ENCODE results near the gene SMYD1. TPM values are rescaled to one million over a fixed set of nuclear protein-coding genes. Genes with fewer than 3 reads are reported as not detected.

SMYD1 gene
- total RNA-seq, 2 donors from 2014 or later: not detected

- H3K36me3 ChIP-seq: no peaks in the 10 kb centered on the region
- H3K9me3 ChIP-seq: no peaks in the 10 kb centered on the region
- no peak overlapping the region for H3K27ac ChIP-seq
- no peak overlapping the region for H3K4me3 ChIP-seq
- TF ChIP-seq CTCF (IDR thresholded peaks at IDR 0.05): no peak
- no peak for ATAC-seq (ENCODE audit: insufficient number of reproducible peaks, low FRiP score, low read depth)
- H3K4me1 ChIP-seq (ENCODE audit: control insufficient read depth in 1 of 2, low read depth in 2 of 2): no peaks in the 10 kb centered on the region
- H3K27me3 ChIP-seq (replicated peaks; ENCODE audit: insufficient read depth): no peaks in the 10 kb centered on the region
- DNase-seq (ENCODE audit: low spot score): no peak
Observed at GRCh38 chr2:88091943-88092342, 24.3 kb downstream of the SMYD1 start.

GRCh38 chr2:88092773-88093172 is 25.1 kb downstream of the SMYD1 start:
- no peaks in the 10 kb centered on the region for H3K27me3 ChIP-seq (replicated peaks; ENCODE audit: insufficient read depth)
- H3K4me3 ChIP-seq: no peak overlapping the region
- no peak overlapping the region for H3K27ac ChIP-seq
- TF ChIP-seq CTCF (IDR thresholded peaks at IDR 0.05): no peak
- no peaks in the 10 kb centered on the region for H3K9me3 ChIP-seq
- no peaks in the 10 kb centered on the region for H3K4me1 ChIP-seq (ENCODE audit: control insufficient read depth in 1 of 2, low read depth in 2 of 2)
- ATAC-seq (ENCODE audit: insufficient number of reproducible peaks, low FRiP score, low read depth) (no peak), DNase-seq (ENCODE audit: low spot score) (no peak)
- H3K36me3 ChIP-seq: no peaks in the 10 kb centered on the region

GRCh38 chr2:88095022-88095421 is 27.4 kb downstream of the SMYD1 start:
- ATAC-seq (ENCODE audit: insufficient number of reproducible peaks, low FRiP score, low read depth) (no peak), DNase-seq (ENCODE audit: low spot score) (no peak)
- Histone ChIP-seq H3K4me3 (no peak overlapping the region), H3K27ac (no peak overlapping the region), H3K27me3 (replicated peaks; ENCODE audit: insufficient read depth) (no peaks in the 10 kb centered on the region), H3K36me3 (no peaks in the 10 kb centered on the region), H3K9me3 (no peaks in the 10 kb centered on the region), H3K4me1 (ENCODE audit: control insufficient read depth in 1 of 2, low read depth in 2 of 2) (no peaks in the 10 kb centered on the region)
- no peak for TF ChIP-seq CTCF (IDR thresholded peaks at IDR 0.05)

GRCh38 chr2:88096708-88097107 is 29.1 kb downstream of the SMYD1 start:
- no peaks in the 10 kb centered on the region for H3K27me3 ChIP-seq (replicated peaks; ENCODE audit: insufficient read depth)
- TF ChIP-seq CTCF (IDR thresholded peaks at IDR 0.05): no peak
- no peaks in the 10 kb centered on the region for H3K9me3 ChIP-seq
- DNase-seq (ENCODE audit: low spot score) (no peak), ATAC-seq (ENCODE audit: insufficient number of reproducible peaks, low FRiP score, low read depth) (no peak)
- no peak overlapping the region for H3K27ac ChIP-seq
- H3K4me1 ChIP-seq (ENCODE audit: control insufficient read depth in 1 of 2, low read depth in 2 of 2): no peaks in the 10 kb centered on the region
- no peak overlapping the region for H3K4me3 ChIP-seq
- no peaks in the 10 kb centered on the region for H3K36me3 ChIP-seq

- Histone ChIP-seq H3K27ac (no peak overlapping the region), H3K9me3 (no peaks in the 10 kb centered on the region), H3K4me1 (ENCODE audit: control insufficient read depth in 1 of 2, low read depth in 2 of 2) (no peaks in the 10 kb centered on the region), H3K4me3 (no peak overlapping the region), H3K27me3 (replicated peaks; ENCODE audit: insufficient read depth) (no peaks in the 10 kb centered on the region), H3K36me3 (no peaks in the 10 kb centered on the region)
- no peak for ATAC-seq (ENCODE audit: insufficient number of reproducible peaks, low FRiP score, low read depth)
- no peak for DNase-seq (ENCODE audit: low spot score)
- no peak for TF ChIP-seq CTCF (IDR thresholded peaks at IDR 0.05)
Observed at GRCh38 chr2:88097192-88097591, 29.6 kb downstream of the SMYD1 start.

All from thoracic aorta (tissue), 2 donors.